HG03378 (cell line): ENCODE measurements around the gene GALK1.
A peak's percentile ranks its signal among the peaks of the same experiment; 100 is the strongest.
"Not testable (repeated sequence)": the region's sequence is repeated elsewhere in the genome, so short reads cannot be mapped to it uniquely, and the experiment has no call there.

ENCODE experiments used
- ATAC-seq: cut with Tn5 transposase; IDR thresholded peaks from one replicate; pipeline ENCODE4 v1.9.1; 2021; ENCODE audit warnings: mild to moderate bottlenecking, moderate library complexity; ENCODE audit not compliant: unreplicated experiment

The GALK1 gene

GRCh38 chr17:75764711-75765421, at the start of gene GALK1:
TSS of gene GALK1 (minus strand) at chr17:75765192. CDS start at chr17:75765136, 56 bp downstream.
- ATAC-seq, result no peak

- no peak for ATAC-seq
Observed at GRCh38 chr17:75814021-75814395, 49.0 kb upstream of the GALK1 start.

- no peak for ATAC-seq
Observed at GRCh38 chr17:75813081-75814020, 48.4 kb upstream of the GALK1 start.

- no peak for ATAC-seq
Observed at GRCh38 chr17:75812096-75813013, 47.4 kb upstream of the GALK1 start.

- ATAC-seq, result no peak
Observed at GRCh38 chr17:75811174-75811573, 46.2 kb upstream of the GALK1 start.

GRCh38 chr17:75810756-75811155, 45.8 kb upstream of the GALK1 start:
- not testable (repeated sequence) for ATAC-seq

GRCh38 chr17:75810216-75810615, 45.2 kb upstream of the GALK1 start:
- ATAC-seq, result no peak

GRCh38 chr17:75809631-75810111, 44.7 kb upstream of the GALK1 start:
- no peak for ATAC-seq

- ATAC-seq, result peak; percentile 70
Observed at GRCh38 chr17:75808905-75809621, 44.1 kb upstream of the GALK1 start.

- ATAC-seq, result no peak
Observed at GRCh38 chr17:75808549-75808904, 43.5 kb upstream of the GALK1 start.

GRCh38 chr17:75807861-75808260, 42.9 kb upstream of the GALK1 start:
- ATAC-seq, result no peak

- no peak for ATAC-seq
Observed at GRCh38 chr17:75806822-75807500, 42.0 kb upstream of the GALK1 start.

GRCh38 chr17:75803883-75804282, 38.9 kb upstream of the GALK1 start:
- no peak for ATAC-seq

GRCh38 chr17:75799402-75799801, 34.4 kb upstream of the GALK1 start:
- no peak for ATAC-seq

GRCh38 chr17:75795820-75796607, 31.0 kb upstream of the GALK1 start:
- no peak for ATAC-seq

GRCh38 chr17:75793460-75793859, 28.5 kb upstream of the GALK1 start:
- ATAC-seq, result no peak

- ATAC-seq, result no peak
Observed at GRCh38 chr17:75791254-75791653, 26.3 kb upstream of the GALK1 start.

GRCh38 chr17:75785016-75785890, 20.3 kb upstream of the GALK1 start:
- ATAC-seq, result peak; percentile 26
